BJ (cell line): ENCODE measurements around the gene RIPOR3. TPM values are rescaled to one million over a fixed set of nuclear protein-coding genes. Genes with fewer than 3 reads are reported as not detected.

Source experiments
- CTCF ChIA-PET: fragments of 350-600 bp; formaldehyde crosslinking; extraction: SDS; loops from one replicate; lab custom pipeline; 2021; ENCODE audit warnings: antibody characterized with exemption, inconsistent platforms; lab: Yijun Ruan, JAX
- POLR2A ChIA-PET: fragments of 300-600 bp; sonication (Branson Sonifier 250); formaldehyde crosslinking; extraction: SDS; loops from one replicate; lab custom pipeline; 2021; ENCODE audit warnings: antibody characterized with exemption; lab: Charles Lee
- DNase-seq: peaks from one replicate; pipeline ENCODE4 v3.0.0-alpha.2; 2011; ENCODE audit warnings: low read depth
- H3K27me3 ChIP-seq: 2 replicates; pipeline ENCODE4 v1.6.0; 2011; ENCODE audit warnings: low read length; ENCODE audit not compliant: control insufficient read depth, insufficient read depth
- H3K36me3 ChIP-seq: 2 replicates; pipeline ENCODE4 v1.5.1; 2011; ENCODE audit warnings: low read length; ENCODE audit not compliant: control insufficient read depth, insufficient read depth
- H3K4me3 ChIP-seq: 2 replicates; pipeline ENCODE4 v1.5.1; 2011; ENCODE audit warnings: low read depth, mild to moderate bottlenecking, control low read depth, low read length
- CTCF ChIP-seq: IDR thresholded peaks from 2 replicates; pipeline ENCODE4 v1.5.1; 2011; ENCODE audit warnings: low read depth, mild to moderate bottlenecking, control low read depth, inconsistent platforms, low read length, moderate library complexity; ENCODE audit not compliant: insufficient read depth
- polyA plus RNA-seq: library from polyadenylated mRNA; depleted of rRNA; stranded (reverse); fragments of >200 nt; gene quantifications from 2 replicates; pipeline ENCODE4 v1.2.3, GENCODE V29; 2011

The RIPOR3 gene
- polyA plus RNA-seq, 1 experiment, result 1.2 TPM

DNA sequence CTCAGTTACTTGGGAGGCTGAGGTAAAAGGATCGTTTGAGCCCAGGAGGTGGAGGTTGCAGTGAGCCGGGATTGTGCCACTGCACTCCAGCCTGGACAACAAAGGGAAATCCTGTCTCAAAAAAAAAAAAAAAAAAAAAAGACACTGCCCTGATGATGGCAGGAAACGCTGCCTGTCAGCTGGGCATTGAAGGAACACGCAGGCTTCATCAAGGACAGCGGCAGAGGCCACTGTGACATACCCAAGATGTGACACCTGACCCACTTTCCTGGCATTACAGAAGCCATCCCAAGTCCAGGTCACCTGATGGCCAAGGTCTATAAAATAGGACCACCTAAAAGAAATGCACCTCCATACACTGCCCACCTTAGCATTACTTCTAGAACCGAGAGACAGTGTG lies 75.9 kb downstream of the RIPOR3 start:
- Histone ChIP-seq H3K36me3 (no peaks in the 10 kb centered on the region), H3K4me3 (no peak overlapping the region), H3K27me3 (no peaks in the 10 kb centered on the region)
- CTCF ChIA-PET, result interaction anchor here (1.2 kb wide), 1 partner anchor 10 kb away, joined by 4 read pairs; no protein-coding TSS in a partner anchor
- POLR2A ChIA-PET, result no interaction called here
- TF ChIP-seq CTCF, result no peak
- no peak for DNase-seq

- Histone ChIP-seq H3K27me3 (no peaks in the 10 kb centered on the region), H3K4me3 (no peak overlapping the region), H3K36me3 (no peaks in the 10 kb centered on the region)
- no peak for DNase-seq
- CTCF ChIA-PET, result interaction anchor here (0.7 kb wide), 1 partner anchor 22 kb away, joined by 3 read pairs; no protein-coding TSS in a partner anchor
- POLR2A ChIA-PET, result no interaction called here
- no peak for TF ChIP-seq CTCF
Measured at GRCh38 chr20:50613438-50614169, 77.7 kb downstream of the RIPOR3 start.

- TF ChIP-seq CTCF, result no peak
- POLR2A ChIA-PET, result no interaction called here
Measured at GRCh38 chr20:50611128-50611810, 80.1 kb downstream of the RIPOR3 start.

GRCh38 chr20:50610212-50610718 lies 81.1 kb downstream of the RIPOR3 start:
- TF ChIP-seq CTCF, result 0 out of 2 replicates have a peak, but pooled peaks have one; percentile 6
- POLR2A ChIA-PET, result no interaction called here
- Histone ChIP-seq H3K36me3 (no peaks in the 10 kb centered on the region), H3K4me3 (no peak overlapping the region), H3K27me3 (no peaks in the 10 kb centered on the region)
- DNase-seq, result no peak
- CTCF ChIA-PET, result interaction anchor here (0.7 to 1.4 kb wide), 3 partner anchors 12 to 132 kb away, joined by 3 to 4 read pairs (median 3); no protein-coding TSS in a partner anchor

More at GRCh38 chr20:50611128-50611810, 80.1 kb downstream of the RIPOR3 start:
- CTCF ChIA-PET, result interaction anchor here (1.4 kb wide), 1 partner anchor 11 kb away, joined by 3 read pairs; no protein-coding TSS in a partner anchor
- Histone ChIP-seq H3K27me3 (no peaks in the 10 kb centered on the region), H3K36me3 (no peaks in the 10 kb centered on the region), H3K4me3 (no peak overlapping the region)
- DNase-seq, result no peak
